Gastrocnemius medialis (tissue), 4 donors: Measurements from ENCODE around the gene GPATCH8. TPM values are rescaled to one million over a fixed set of nuclear protein-coding genes. Genes with fewer than 3 reads are reported as not detected.

Experiments used
- ATAC-seq, 2 donors: fragments of 150-250 bp; one replicate each; pipeline ENCODE4 v1.9.1; 2016
- DNase-seq, 2 donors: peaks; one replicate each; pipeline ENCODE4 v3.0.0-alpha.2; 2019
- H3K27ac ChIP-seq, 4 donors: fragments of 200-600 bp; sonication (generic); 1 replicate in 1 of 4; 2 replicates in 3 of 4; pipeline ENCODE4 v1.5.1; 2016 to 2018; ENCODE audit warnings: mild to moderate bottlenecking in 2 of 4, moderate library complexity in 1 of 4
- H3K27me3 ChIP-seq, 3 donors: fragments of 200-600 bp; sonication (generic) in 2 of 3; 1 replicate in 1 of 3; 2 replicates in 2 of 3; pipeline versions ENCODE4 v1.5.1 to v1.6.0; 2016 to 2019; ENCODE audit warnings: mild to moderate bottlenecking in 1 of 3, moderate library complexity in 1 of 3
- H3K36me3 ChIP-seq, 2 donors: fragments of 200-600 bp; sonication (generic) in 1 of 2; one replicate each; pipeline ENCODE4 v1.5.1; 2017 to 2018
- H3K4me1 ChIP-seq, 2 donors: fragments of 200-600 bp; sonication (generic) in 1 of 2; one replicate each; pipeline ENCODE4 v1.5.1; 2016 to 2017; ENCODE audit warnings: mild to moderate bottlenecking in 2 of 2
- H3K4me3 ChIP-seq, 4 donors: fragments of 200-600 bp; sonication (generic) in 3 of 4; 1 replicate in 1 of 4; 2 replicates in 3 of 4; pipeline ENCODE4 v1.5.1; 2016 to 2019; ENCODE audit warnings: mild to moderate bottlenecking in 2 of 4
- H3K9me3 ChIP-seq, 3 donors: fragments of 200-600 bp; sonication (generic) in 2 of 3; 1 replicate in 1 of 3; 2 replicates in 2 of 3; pipeline ENCODE4 v1.5.1; 2016 to 2019
- CTCF ChIP-seq, 5 experiments: fragments of 450-650 bp in 3 of 5; fragments of 200-600 bp in 2 of 5; sonication (generic) in 2 of 5; IDR thresholded peaks in 4 of 5; conservative IDR thresholded peaks in 1 of 5; 1 replicate in 4 of 5; 2 replicates in 1 of 5; pipeline ENCODE4 v1.5.1; 2016 to 2019; ENCODE audit warnings: antibody characterized with exemption in 5 of 5, mild to moderate bottlenecking in 3 of 5, moderate library complexity in 3 of 5
- POLR2A ChIP-seq, 2 donors: fragments of 450-650 bp; IDR thresholded peaks; one replicate each; pipeline ENCODE4 v1.6.1; 2017; ENCODE audit warnings: antibody characterized with exemption in 2 of 2, mild to moderate bottlenecking in 2 of 2, moderate library complexity in 2 of 2
- in situ Hi-C, 4 donors: fragments of 200-750 bp; cut with MboI; loops; one replicate each; pipeline versions ENCODE4 v1.15.0 to v1.8.0; 2017; ENCODE audit warnings: low sequenced_read_pairs in 4 of 4
- intact Hi-C: fragments of 100-400 bp; cut with DNase I; formaldehyde crosslinking; loops from one replicate; pipeline ENCODE4 v1.15.1; 2023; ENCODE audit warnings: low total_unique reads
- total RNA-seq, 4 donors: library from RNA; depleted of rRNA; stranded (reverse); fragments of >200 nt; gene quantifications; one replicate each; pipeline versions ENCODE4 v1.1.0 to v1.2.3, GENCODE V29; 2016

Gene GPATCH8
- total RNA-seq, 4 donors from 2014 or later = 39.9 to 75.1 (median 50.8) TPM

DNA sequence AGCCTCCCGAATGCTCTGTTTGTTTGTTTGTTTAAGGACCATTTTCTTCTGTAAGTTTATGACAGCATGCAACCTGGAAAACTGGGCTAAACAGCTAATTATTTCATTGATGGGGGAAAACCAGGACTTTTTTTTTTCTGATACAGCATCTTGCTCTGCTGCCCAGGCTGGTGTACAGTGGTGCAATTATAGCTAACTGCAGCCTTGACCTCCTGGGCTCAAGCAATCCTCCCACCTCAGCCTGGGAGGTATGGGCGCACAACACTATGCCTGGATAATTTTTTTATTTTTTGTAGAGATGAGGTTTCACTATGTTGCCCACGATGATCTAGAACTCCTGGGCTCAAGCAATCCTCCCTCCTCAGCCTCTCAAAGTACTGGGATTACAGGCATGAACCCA, 37.3 kb downstream of the GPATCH8 start:
- ATAC-seq = no peak
- peak overlapping the region; percentile 57 to 82 (median 81) for H3K27ac ChIP-seq
- intact Hi-C loops (loop anchor here (5.0 kb wide), 1 partner anchor 34 kb away; no protein-coding TSS in a partner anchor), in situ Hi-C loops (no loop called here)
- TF ChIP-seq CTCF (IDR thresholded peaks at IDR 0.05 in 4 of 5, conservative IDR thresholded peaks at IDR 0.05 in 1 of 5) = no peak
- no peak for TF ChIP-seq POLR2A (IDR thresholded peaks at IDR 0.05)
- H3K4me1 ChIP-seq = peaks cover 44 to 49% of the 10 kb centered on the region in 2 donors
- no peaks in the 10 kb centered on the region for H3K9me3 ChIP-seq
- no peak for DNase-seq
- no peak overlapping the region for H3K4me3 ChIP-seq
- H3K36me3 ChIP-seq = no peaks in the 10 kb centered on the region
- H3K27me3 ChIP-seq = no peaks in the 10 kb centered on the region

DNA sequence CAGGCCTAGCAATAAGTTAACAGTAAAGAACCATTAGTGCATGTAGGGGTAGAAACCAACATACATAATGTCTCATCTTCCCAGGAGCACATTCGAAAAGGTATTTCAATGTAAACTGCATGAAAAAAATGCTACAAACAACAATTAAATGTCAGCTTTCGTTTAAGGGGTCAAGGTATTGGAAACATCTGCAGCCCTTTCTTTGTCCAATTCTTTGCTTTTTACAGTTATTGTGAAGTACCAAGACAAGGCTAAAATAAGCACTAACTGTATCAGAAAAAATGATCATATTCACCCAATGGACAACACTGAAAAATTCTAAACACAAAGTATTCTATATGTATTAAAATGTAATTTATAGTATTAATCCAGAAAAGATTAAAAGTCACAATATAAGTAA, 37.9 kb downstream of the GPATCH8 start:
- intact Hi-C loops (loop anchor here (5.0 kb wide), 1 partner anchor 33 kb away; no protein-coding TSS in a partner anchor), in situ Hi-C loops (no loop called here)

DNA sequence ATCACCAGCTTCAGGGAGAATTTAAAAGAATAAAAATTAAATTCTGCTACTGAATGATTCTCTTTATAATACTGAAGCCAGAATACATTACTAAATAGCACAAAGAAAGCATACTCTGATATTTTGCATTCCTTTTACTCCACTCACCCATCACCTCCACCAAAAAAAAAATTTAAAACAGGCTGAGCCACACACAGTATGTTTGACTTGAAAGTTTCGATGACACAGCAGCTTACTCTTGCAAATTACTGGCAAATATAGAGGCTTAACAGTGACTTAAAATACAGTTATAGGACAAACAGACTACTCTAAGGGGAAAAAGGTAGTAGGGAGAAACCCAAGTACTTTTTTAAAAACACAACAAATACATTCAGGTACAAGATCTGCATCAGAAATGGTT, 39.2 kb downstream of the GPATCH8 start:
- peaks cover 45 to 48% of the 10 kb centered on the region in 2 donors for H3K4me1 ChIP-seq
- H3K27me3 ChIP-seq = no peaks in the 10 kb centered on the region
- no peaks in the 10 kb centered on the region for H3K36me3 ChIP-seq
- H3K27ac ChIP-seq = peak overlapping the region; percentile 65 to 82 (median 81)
- DNase-seq (no peak), ATAC-seq (no peak)
- in situ Hi-C loops = no loop called here
- TF ChIP-seq CTCF (IDR thresholded peaks at IDR 0.05 in 4 of 5, conservative IDR thresholded peaks at IDR 0.05 in 1 of 5) = no peak
- no peak for TF ChIP-seq POLR2A (IDR thresholded peaks at IDR 0.05)
- H3K4me3 ChIP-seq = no peak overlapping the region
- intact Hi-C loops = no loop called here
- H3K9me3 ChIP-seq = no peaks in the 10 kb centered on the region

More for the DNA sequence above, 37.9 kb downstream of the GPATCH8 start:
- peaks cover 49% of the 10 kb centered on the region in 2 donors for H3K4me1 ChIP-seq
- TF ChIP-seq POLR2A (IDR thresholded peaks at IDR 0.05) (no peak), CTCF (IDR thresholded peaks at IDR 0.05 in 4 of 5, conservative IDR thresholded peaks at IDR 0.05 in 1 of 5) (no peak)
- ATAC-seq = no peak
- H3K27me3 ChIP-seq = no peaks in the 10 kb centered on the region
- H3K9me3 ChIP-seq = no peaks in the 10 kb centered on the region
- no peaks in the 10 kb centered on the region for H3K36me3 ChIP-seq
- H3K4me3 ChIP-seq = no peak overlapping the region
- peak overlapping the region; percentile 65 to 82 (median 81) for H3K27ac ChIP-seq
- no peak for DNase-seq

GRCh38 chr17:44451832-44452231, 51.4 kb downstream of the GPATCH8 start:
- Histone ChIP-seq H3K36me3 (no peaks in the 10 kb centered on the region), H3K4me1 (no peaks in the 10 kb centered on the region), H3K9me3 (no peaks in the 10 kb centered on the region), H3K27me3 (no peaks in the 10 kb centered on the region), H3K27ac (no peak overlapping the region), H3K4me3 (no peak overlapping the region)
- DNase-seq = no peak
- intact Hi-C loops (no loop called here), in situ Hi-C loops (no loop called here)
- TF ChIP-seq CTCF (IDR thresholded peaks at IDR 0.05 in 4 of 5, conservative IDR thresholded peaks at IDR 0.05 in 1 of 5) (no peak), POLR2A (IDR thresholded peaks at IDR 0.05) (no peak)
- ATAC-seq = no peak
